DOHH2 (cell line): Measurements from ENCODE around the gene STOML1.

Experiments used
- CTCF ChIP-seq: fragments of 200-600 bp; sonication (generic); IDR thresholded peaks from one replicate; pipeline ENCODE4 v1.5.1; 2014; ENCODE audit warnings: antibody characterized with exemption, mild to moderate bottlenecking, low read depth, low read length; ENCODE audit not compliant: poor library complexity, severe bottlenecking
- EZH2phosphoT487 ChIP-seq: fragments of 200-600 bp; sonication (generic); IDR thresholded peaks from 2 replicates; pipeline ENCODE4 v1.6.1; 2017; ENCODE audit warnings: borderline replicate concordance, mild to moderate bottlenecking, antibody characterized with exemption, low read length, moderate library complexity, mixed read lengths

DNA sequence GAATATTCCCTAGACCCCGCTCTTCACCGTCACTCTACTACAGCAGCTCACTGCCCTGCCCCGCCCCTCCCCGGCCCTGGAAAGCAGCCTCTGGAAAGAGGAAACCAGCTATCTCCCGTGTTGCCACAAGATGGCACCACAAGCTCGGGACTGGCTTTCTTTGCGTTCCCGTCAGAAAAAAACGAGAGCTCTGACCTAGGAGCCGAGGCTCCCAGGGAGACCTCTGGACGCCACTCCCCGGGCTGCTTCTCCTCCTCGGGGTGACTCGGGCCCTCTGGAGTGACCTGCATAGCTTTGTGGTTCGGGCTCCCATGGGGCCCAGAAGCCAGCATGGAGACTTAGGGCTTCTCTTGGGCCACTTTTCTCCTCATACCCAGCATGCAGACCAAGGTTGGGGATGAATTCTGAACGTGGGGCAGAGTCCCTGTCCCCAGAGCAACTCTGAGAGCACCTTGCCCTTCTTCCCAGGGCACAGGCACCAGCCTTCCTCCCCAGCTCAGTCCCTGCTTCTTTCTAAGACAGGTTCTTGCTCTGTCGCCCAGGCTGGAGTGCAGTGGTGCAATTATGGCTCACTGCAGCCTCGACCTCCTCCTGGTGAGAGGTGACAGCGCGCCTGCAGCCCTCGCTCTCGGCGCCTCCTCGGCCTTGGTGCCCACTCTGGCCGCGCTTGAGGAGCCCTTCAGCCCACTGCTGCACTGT, 19.0 kb downstream of the STOML1 start:
- peak; percentile 81 for TF ChIP-seq CTCF
- TF ChIP-seq EZH2phosphoT487, result no peak
